GM06990 (cell line): ENCODE results near the gene VPS33B.
A peak's percentile ranks its signal among the peaks of the same experiment; 100 is the strongest.
"Not testable (repeated sequence)": the region's sequence is repeated elsewhere in the genome, so short reads cannot be mapped to it uniquely, and the experiment has no call there.

Experiments used
- DNase-seq: peaks from one replicate; pipeline ENCODE4 v3.0.0-alpha.2; 2011; ENCODE audit not compliant: insufficient read length; ENCODE audit errors: extremely low read depth
- H3K27me3 ChIP-seq: replicated peaks from 2 replicates; pipeline ENCODE4 v1.6.0; 2011; ENCODE audit warnings: low read length; ENCODE audit not compliant: control insufficient read depth, insufficient read depth
- H3K36me3 ChIP-seq: 2 replicates; pipeline ENCODE4 v1.5.1; 2011; ENCODE audit warnings: low read length; ENCODE audit not compliant: control insufficient read depth, insufficient read depth
- H3K4me3 ChIP-seq: replicated peaks from 2 replicates; pipeline ENCODE4 v1.5.1; 2011; ENCODE audit warnings: low read depth, mild to moderate bottlenecking, control low read depth, low read length
- CTCF ChIP-seq: IDR thresholded peaks from 2 replicates; pipeline ENCODE4 v1.5.1; 2011; ENCODE audit warnings: low read length, control low read depth, mild to moderate bottlenecking, inconsistent platforms; ENCODE audit not compliant: insufficient read depth, poor library complexity, severe bottlenecking

The VPS33B gene

GRCh38 chr15:91054816-91055215 is 32.4 kb upstream of the VPS33B start:
- no peak for DNase-seq
- no peaks in the 10 kb centered on the region; the same call in none of the 2 replicates for H3K27me3 ChIP-seq
- H3K36me3 ChIP-seq = no peaks in the 10 kb centered on the region
- TF ChIP-seq CTCF = no peak
- H3K4me3 ChIP-seq = no peak overlapping the region

- H3K27me3 ChIP-seq = no peaks in the 10 kb centered on the region; the same call in 1 of the 2 replicates
- TF ChIP-seq CTCF = no peak
- no peak overlapping the region for H3K4me3 ChIP-seq
- DNase-seq = no peak
- no peaks in the 10 kb centered on the region for H3K36me3 ChIP-seq
Measured at GRCh38 chr15:91051248-91051647, 28.9 kb upstream of the VPS33B start.

GRCh38 chr15:91050128-91050455 is 27.7 kb upstream of the VPS33B start:
- Histone ChIP-seq H3K36me3 (no peaks in the 10 kb centered on the region), H3K27me3 (no peaks in the 10 kb centered on the region; the same call in 1 of the 2 replicates), H3K4me3 (no peak overlapping the region)
- no peak for DNase-seq
- no peak for TF ChIP-seq CTCF

- DNase-seq = no peak
- no peaks in the 10 kb centered on the region for H3K27me3 ChIP-seq
- no peaks in the 10 kb centered on the region for H3K36me3 ChIP-seq
- TF ChIP-seq CTCF = peak; percentile 74
- H3K4me3 ChIP-seq = no peak overlapping the region
Measured at GRCh38 chr15:91049378-91050127, 27.2 kb upstream of the VPS33B start.

- TF ChIP-seq CTCF = no peak
- Histone ChIP-seq H3K27me3 (no peaks in the 10 kb centered on the region), H3K4me3 (no peak overlapping the region), H3K36me3 (no peaks in the 10 kb centered on the region)
- DNase-seq = no peak
Measured at GRCh38 chr15:91047545-91048199, 25.3 kb upstream of the VPS33B start.

- not testable (repeated sequence) for DNase-seq, H3K27me3 ChIP-seq, H3K36me3 ChIP-seq
Measured at GRCh38 chr15:91046056-91046455, 23.7 kb upstream of the VPS33B start.

More at GRCh38 chr15:91046056-91046455, 23.7 kb upstream of the VPS33B start:
- H3K4me3 ChIP-seq = not testable (repeated sequence)
